DOHH2 (cell line): Measurements from ENCODE around the gene SARNP.

Experiments used
- CTCF ChIP-seq: fragments of 200-600 bp; sonication (generic); IDR thresholded peaks from one replicate; pipeline ENCODE4 v1.5.1; 2014; ENCODE audit warnings: antibody characterized with exemption, mild to moderate bottlenecking, low read depth, low read length; ENCODE audit not compliant: poor library complexity, severe bottlenecking
- EZH2phosphoT487 ChIP-seq: fragments of 200-600 bp; sonication (generic); IDR thresholded peaks from 2 replicates; pipeline ENCODE4 v1.6.1; 2017; ENCODE audit warnings: borderline replicate concordance, mild to moderate bottlenecking, antibody characterized with exemption, low read length, moderate library complexity, mixed read lengths

GRCh38 chr12:55724226-55724939 lies 93.1 kb downstream of the SARNP start:
- peak; percentile 86 for TF ChIP-seq CTCF
- TF ChIP-seq EZH2phosphoT487, result no peak
